ENCODE data around the gene PCP2.
A peak's percentile ranks its signal among the peaks of the same experiment; 100 is the strongest.

PCP2 gene

DNA sequence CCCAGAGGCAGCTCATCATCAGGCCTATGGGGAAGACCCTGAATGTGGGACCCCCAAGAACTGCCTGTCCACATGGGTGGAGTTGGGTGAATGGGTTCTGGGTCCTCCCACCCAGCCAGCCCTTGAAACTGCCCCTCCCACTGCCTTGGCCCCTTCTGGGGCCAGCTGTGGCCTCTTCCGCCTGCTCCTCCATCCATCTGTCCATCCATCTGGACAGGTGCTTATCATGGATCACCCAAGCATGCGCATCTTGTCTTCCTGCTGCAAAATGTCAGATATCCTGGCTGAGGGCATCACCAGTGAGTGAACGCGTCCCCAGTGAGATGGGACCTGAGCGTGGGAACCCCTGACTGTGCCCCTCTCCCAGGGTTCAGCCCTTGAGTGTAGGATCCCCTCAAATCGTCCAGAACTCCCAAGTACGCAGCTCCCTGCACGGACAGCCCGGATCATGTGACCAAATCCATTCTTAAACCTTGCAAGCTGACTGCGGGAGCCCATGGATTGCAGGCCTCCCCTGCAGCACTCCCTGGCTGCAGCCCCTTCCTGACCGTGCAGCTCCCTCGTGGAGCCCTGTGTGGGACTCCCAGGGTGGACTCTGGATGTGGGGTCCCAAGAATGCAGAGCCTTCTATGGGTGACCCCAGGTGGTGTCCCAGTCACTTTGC, 5.4 kb upstream of the PCP2 start:
- DNase-seq (ENCODE audit: low spot score): no peak

- no peak for DNase-seq (ENCODE audit: low spot score)
Measured at GRCh38 chr19:7637374-7638256, 4.1 kb upstream of the PCP2 start.

GRCh38 chr19:7636691-7637373, 3.3 kb upstream of the PCP2 start, which contains the start of gene STXBP2:
Gene STXBP2 (plus strand): TSS chr19:7637110. CDS start chr19:7637150, 40 bp downstream.
- DNase-seq (ENCODE audit: low spot score): peak; percentile 75

DNA sequence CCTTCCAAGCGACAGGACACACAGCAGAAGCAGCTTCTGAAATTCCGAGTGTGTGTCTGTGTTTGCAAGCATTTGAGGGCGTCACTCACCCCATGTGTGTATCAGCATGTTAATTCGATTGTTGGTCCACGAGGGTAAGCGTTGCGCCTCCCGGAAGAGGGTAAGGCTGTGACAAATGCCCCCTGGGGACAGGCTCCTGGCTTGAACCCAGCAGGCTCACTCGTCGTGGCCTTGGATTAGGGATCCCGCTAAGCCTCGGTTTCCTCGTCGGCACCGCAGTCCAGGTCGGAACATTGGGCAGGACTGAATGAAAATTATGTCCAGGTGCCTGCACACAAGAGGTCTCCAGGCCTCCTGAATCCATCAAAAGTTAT, 2.8 kb upstream of the PCP2 start:
- DNase-seq (ENCODE audit: low spot score): no peak

DNA sequence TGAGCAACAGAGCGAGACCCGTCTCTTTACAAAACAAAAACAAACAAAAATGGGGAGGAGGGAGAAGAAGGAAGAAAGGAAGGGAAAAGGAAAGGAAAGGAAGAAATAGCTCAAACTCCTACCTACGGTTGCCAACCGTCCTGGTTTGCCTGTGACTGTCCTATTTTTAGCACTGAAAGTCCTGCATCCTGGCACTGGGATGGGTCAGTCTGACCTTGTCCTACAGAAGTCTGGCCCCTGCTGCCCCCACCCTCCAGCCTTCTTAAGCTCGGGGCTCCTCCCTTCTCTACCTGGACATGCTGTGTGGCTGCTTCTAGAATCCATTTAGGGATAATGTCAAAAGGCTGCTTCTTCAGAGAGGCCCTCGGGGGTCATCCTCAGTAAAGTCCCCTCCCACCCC, 2.2 kb upstream of the PCP2 start:
- DNase-seq (ENCODE audit: low spot score): no peak

GRCh38 chr19:7632340-7633203, 947 bp downstream of the PCP2 start:
- DNase-seq (ENCODE audit: low spot score): no peak

GRCh38 chr19:7631577-7631976, 1.9 kb downstream of the PCP2 start:
- no peak for DNase-seq (ENCODE audit: low spot score)

DNA sequence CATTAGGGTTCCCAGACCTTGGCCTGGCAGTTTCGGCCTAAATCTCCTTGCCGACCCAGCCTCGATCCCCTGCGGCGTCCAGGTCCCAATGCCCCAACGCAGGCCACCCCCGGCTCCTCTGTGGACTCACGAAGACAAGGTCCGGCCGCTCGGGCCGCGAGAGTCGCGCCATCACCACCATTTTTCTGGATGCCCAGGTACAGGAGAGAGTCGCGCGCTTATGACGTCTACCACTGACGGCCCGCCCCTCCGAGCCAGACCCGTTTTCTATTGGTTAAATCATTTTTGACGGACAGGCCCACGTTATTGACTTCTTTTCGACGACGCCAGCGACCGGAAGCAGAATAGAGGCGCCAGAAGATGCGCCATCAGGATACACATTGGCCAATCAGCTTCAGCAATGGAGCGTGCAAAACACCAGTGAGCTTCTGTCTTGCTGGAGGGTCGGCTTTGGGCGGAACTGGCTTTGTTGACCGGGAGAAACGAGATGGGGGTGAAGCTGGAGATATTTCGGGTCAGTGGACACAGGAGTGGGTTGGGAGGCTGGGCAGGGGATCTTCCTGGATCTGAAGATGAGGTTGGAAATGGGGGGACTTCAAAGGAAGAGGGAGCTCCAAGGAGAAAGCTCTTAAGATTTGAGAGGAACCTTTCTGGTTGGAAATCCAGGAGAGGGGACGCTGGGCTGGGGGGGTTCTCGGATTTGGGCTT, 4.0 kb downstream of the PCP2 start, which contains the start of the genes PET100 and XAB2:
Gene PET100 (plus strand): TSS at position 447 of the 708 bp plus-strand sequence. CDS start 41 bp downstream, at position 488.
Gene XAB2 (minus strand): TSS at position 199 of the 708 bp plus-strand sequence. CDS start 18 bp downstream, at position 181.
- DNase-seq (ENCODE audit: low spot score): peak; percentile 99

GRCh38 chr19:7628589-7629311, 4.8 kb downstream of the PCP2 start:
- DNase-seq (ENCODE audit: low spot score): no peak

DNA sequence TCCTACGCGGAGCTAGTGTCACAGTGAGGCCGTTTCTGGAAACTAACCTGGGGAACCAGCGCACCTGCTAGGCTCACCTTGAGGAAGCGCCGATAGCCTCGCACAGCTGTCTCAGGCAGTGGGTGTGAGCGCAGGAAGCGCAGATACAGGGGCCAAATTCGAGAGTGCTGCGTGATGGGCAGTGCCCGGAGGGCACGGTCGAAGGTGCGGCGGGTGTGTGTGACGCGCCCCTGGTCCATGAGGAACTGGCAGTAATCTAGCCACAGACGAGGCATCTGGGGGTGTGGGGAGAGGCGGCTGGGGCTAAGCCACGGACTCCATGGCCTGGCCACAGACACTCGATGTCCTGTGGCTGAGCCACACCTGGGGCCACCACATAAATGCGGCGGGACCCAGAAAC, 6.4 kb downstream of the PCP2 start:
- no peak for DNase-seq (ENCODE audit: low spot score)

- DNase-seq (ENCODE audit: low spot score): no peak
Measured at GRCh38 chr19:7625763-7626372, 7.7 kb downstream of the PCP2 start.

- DNase-seq (ENCODE audit: low spot score): no peak
Measured at GRCh38 chr19:7624810-7625209, 8.7 kb downstream of the PCP2 start.

DNA sequence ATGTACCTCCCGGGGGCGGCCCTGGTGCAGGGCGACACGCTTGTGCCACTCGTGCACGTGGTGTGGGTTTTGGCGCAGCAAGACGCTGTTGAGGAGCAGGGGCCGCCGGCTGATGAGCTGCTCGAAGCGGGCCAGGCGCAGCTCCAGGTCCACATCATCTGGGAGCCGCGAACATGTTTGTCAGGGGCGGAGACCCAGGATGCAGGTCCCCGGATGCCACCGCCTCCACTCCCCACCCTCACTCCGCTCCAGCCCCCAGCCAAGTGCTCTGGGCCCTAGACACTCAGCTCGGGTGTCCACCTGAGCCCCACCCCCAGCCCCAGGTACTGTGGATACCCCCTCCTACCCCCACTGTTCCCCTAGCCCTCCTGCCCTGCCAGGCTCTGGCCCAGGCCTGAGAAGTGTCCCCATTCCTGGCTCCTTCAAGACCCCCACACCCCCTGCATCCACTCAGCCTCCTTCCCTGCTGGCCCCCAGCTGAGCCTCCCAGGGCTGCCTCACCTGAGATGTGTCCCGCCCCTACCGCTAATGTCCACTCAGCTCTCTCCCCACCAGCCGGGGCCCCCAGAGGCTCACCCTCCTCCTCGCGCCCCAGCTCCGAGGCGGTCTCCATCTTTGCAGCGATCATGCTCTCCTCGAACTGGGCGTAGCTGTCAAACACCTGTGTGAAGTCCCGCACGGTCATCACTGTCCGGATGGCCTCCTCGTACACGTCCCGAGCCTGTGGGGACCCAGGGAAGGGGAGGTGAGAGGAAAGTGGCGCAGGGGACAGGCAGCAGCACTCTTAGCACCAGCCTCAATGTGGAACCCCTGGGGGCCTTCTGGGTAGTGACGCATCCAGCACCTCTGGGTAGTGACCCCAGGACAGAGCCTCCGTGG, 9.6 kb downstream of the PCP2 start:
- no peak for DNase-seq (ENCODE audit: low spot score)

GRCh38 chr19:7622933-7623685, 10.4 kb downstream of the PCP2 start:
- no peak for DNase-seq (ENCODE audit: low spot score)

DNA sequence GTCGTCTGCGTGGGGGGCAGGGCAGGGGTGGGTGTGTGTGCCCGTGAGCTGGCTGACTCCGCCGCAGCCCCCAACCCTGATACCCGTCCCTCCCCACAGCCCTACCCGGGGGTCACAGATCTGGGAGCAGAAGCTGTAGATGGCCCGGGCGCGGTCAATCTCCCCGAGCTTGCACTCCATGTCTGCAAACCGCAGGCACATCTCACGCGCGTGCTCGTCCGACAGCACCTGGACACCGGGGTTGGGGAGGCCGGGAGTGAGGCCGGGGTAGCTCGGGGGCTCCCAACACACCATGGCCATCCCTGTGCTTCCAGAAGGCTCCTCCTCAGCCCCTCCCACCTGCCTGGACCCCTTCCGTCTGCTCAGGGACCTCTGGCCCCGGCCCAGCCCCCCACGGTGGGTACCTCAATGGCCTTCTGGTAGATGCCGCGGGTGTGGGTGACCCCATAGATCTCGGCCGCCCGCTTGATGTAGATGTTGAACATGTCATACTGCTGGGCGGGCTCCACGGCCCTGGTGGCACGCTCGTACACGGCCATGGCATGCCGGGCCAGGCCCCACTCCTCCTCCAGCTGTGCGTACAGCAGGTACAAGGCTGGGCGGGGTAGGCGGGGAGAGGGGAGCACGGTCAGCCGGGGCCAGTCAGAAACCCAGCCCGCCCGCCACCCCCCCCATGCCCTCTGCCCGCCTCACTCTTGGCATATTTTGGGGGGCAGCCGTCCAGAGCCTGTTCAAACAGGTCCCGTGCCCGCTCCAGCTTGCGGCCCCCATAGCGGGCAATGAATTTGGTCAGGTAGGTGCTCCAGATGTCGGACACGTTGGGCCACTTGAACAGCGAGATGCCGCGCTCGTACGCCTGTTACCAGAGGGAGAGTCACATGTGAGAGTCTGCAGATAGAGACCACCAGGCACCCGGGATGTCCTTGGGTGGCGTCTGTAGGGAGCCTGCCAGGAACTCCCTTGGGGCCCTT, 12.8 kb downstream of the PCP2 start:
- DNase-seq (ENCODE audit: low spot score): no peak

DNA sequence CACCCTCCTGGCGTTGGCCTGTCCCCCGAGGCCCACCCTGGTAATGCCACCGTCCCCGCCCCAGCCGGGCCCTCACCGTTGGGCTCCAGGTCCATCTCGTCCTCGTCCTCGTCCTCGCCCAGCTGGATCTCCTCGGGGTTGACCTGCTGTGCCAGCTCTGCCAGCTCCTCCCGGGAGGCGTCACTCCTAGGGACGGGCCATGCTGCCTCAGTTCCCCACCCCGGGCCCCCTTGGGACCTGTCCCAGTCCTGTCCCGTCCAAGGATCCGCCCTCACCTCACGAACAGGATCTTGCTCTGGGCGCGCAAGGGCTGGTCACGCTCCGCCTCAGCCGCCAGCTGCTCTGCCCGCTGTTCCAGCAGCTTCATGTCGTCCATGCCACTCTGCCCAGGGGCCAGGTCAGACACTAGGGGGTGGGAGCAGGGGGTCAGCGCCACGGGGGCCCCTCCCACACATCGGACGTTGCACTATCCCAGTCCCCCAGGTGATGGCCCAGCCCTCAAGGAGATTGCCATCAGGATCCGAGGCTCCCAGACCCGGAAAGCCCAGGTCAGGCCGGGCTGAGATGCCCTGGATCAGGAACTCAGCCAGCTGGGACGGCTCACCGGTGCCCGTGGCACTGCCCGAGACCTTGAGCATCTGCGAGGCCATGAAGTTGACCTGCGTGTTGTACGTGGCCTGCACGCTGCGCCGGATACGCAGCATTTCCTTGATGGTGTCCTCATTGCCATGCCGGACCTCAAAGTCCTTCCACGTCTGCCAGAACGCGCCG, 13.7 kb downstream of the PCP2 start:
- DNase-seq (ENCODE audit: low spot score): no peak

Measured in SW480 (cell line).